AG04449 (cell line): ENCODE results near the gene STAT2.

Experiments used
- CTCF ChIA-PET: fragments of 350-600 bp; formaldehyde crosslinking; extraction: SDS; loops from one replicate; lab custom pipeline; 2021; ENCODE audit warnings: antibody characterized with exemption; lab: Yijun Ruan, JAX
- POLR2A ChIA-PET: fragments of 400-600, 350-600 bp; formaldehyde crosslinking; extraction: SDS; loops from one replicate; lab custom pipeline; 2020; ENCODE audit warnings: antibody characterized with exemption, inconsistent platforms; lab: Yijun Ruan, JAX
- DNase-seq: peaks from one replicate; pipeline ENCODE4 v3.0.0-alpha.2; 2010; ENCODE audit warnings: low read depth, low spot score
- H3K4me3 ChIP-seq: 2 replicates; pipeline ENCODE4 v1.5.1; 2011; ENCODE audit warnings: low read depth, mild to moderate bottlenecking, control low read depth, low read length
- TF ChIP-seq, protein P1 (sequence below): IDR thresholded peaks from one replicate; pipeline ENCODE4 v1.5.1; 2011; ENCODE audit warnings: mild to moderate bottlenecking, moderate library complexity, low read length, control low read depth, inconsistent platforms; ENCODE audit not compliant: insufficient read depth; ENCODE audit errors: missing control alignments

STAT2 gene

GRCh38 chr12:56293795-56294194 lies 66.1 kb downstream of the STAT2 start:
- TF ChIP-seq, protein P1, sequence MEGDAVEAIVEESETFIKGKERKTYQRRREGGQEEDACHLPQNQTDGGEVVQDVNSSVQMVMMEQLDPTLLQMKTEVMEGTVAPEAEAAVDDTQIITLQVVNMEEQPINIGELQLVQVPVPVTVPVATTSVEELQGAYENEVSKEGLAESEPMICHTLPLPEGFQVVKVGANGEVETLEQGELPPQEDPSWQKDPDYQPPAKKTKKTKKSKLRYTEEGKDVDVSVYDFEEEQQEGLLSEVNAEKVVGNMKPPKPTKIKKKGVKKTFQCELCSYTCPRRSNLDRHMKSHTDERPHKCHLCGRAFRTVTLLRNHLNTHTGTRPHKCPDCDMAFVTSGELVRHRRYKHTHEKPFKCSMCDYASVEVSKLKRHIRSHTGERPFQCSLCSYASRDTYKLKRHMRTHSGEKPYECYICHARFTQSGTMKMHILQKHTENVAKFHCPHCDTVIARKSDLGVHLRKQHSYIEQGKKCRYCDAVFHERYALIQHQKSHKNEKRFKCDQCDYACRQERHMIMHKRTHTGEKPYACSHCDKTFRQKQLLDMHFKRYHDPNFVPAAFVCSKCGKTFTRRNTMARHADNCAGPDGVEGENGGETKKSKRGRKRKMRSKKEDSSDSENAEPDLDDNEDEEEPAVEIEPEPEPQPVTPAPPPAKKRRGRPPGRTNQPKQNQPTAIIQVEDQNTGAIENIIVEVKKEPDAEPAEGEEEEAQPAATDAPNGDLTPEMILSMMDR, result no peak
- H3K4me3 ChIP-seq, result no peak overlapping the region
- ChIA-PET CTCF (interaction anchor here (1.0 to 1.4 kb wide), 3 partner anchors 16 to 170 kb away, joined by 3 to 5 read pairs (median 4); partner anchors contain the start of gene ANKRD52), POLR2A (no interaction called here)
- DNase-seq, result no peak
